Endodermal cell (in vitro differentiated cells): Measurements from ENCODE around the gene PTHLH. TPM values are rescaled to one million over a fixed set of nuclear protein-coding genes. Genes with fewer than 3 reads are reported as not detected.

Experiments used
- DNase-seq: peaks from one replicate; pipeline ENCODE4 v3.0.0-alpha.2; 2017
- H3K27ac ChIP-seq: 2 replicates; pipeline ENCODE4 v1.5.1; 2013; ENCODE audit warnings: mild to moderate bottlenecking, low read depth, low read length, moderate library complexity
- H3K27me3 ChIP-seq: 2 replicates; pipeline ENCODE4 v1.6.1; 2013; ENCODE audit warnings: mild to moderate bottlenecking, low read length, moderate library complexity; ENCODE audit not compliant: insufficient read depth, control insufficient read depth, poor library complexity, severe bottlenecking
- H3K36me3 ChIP-seq: 2 replicates; pipeline ENCODE4 v1.7.0; 2013; ENCODE audit warnings: mild to moderate bottlenecking, low read length, moderate library complexity; ENCODE audit not compliant: control insufficient read depth, insufficient read depth
- H3K4me1 ChIP-seq: one replicate; pipeline ENCODE4 v1.7.0; 2013; ENCODE audit warnings: low read length; ENCODE audit not compliant: control insufficient read depth, insufficient read depth
- H3K4me3 ChIP-seq: 2 replicates; pipeline ENCODE4 v1.5.1; 2013; ENCODE audit warnings: mild to moderate bottlenecking, low read length, moderate library complexity
- H3K9ac ChIP-seq: 2 replicates; pipeline ENCODE4 v1.6.1; 2013; ENCODE audit warnings: mild to moderate bottlenecking, low read length, moderate library complexity; ENCODE audit not compliant: poor library complexity, severe bottlenecking; ENCODE audit errors: extremely low read depth
- H3K9me3 ChIP-seq: 2 replicates; pipeline ENCODE4 v1.6.1; 2013; ENCODE audit warnings: mild to moderate bottlenecking, low read length, moderate library complexity; ENCODE audit not compliant: control insufficient read depth
- H3K27ac Mint-ChIP-seq: 2 replicates; pipeline ENCODE4 v1.8.0; 2020; ENCODE audit warnings: mixed read lengths
- H3K27me3 Mint-ChIP-seq: 2 replicates; pipeline ENCODE4 v1.8.0; 2021; ENCODE audit warnings: mild to moderate bottlenecking, mixed read lengths; ENCODE audit not compliant: insufficient read depth
- H3K36me3 Mint-ChIP-seq: 2 replicates; pipeline ENCODE4 v1.8.0; 2020; ENCODE audit warnings: low read depth, mixed read lengths
- H3K4me1 Mint-ChIP-seq: 2 replicates; pipeline ENCODE4 v1.8.0; 2020; ENCODE audit warnings: mixed read lengths
- H3K4me3 Mint-ChIP-seq: 2 replicates; pipeline ENCODE4 v1.8.0; 2020; ENCODE audit warnings: mild to moderate bottlenecking, moderate library complexity, mixed read lengths
- H3K9me3 Mint-ChIP-seq: 2 replicates; pipeline ENCODE4 v1.8.0; 2020; ENCODE audit warnings: mild to moderate bottlenecking, mixed read lengths
- WGBS, 2 experiments: methylation state at CpG; one replicate each; pipeline versions ENCODE4 v1.1.5 to v1.1.7; 2013; ENCODE audit warnings: missing lambda C conversion rate in 2 of 2, mixed read lengths in 1 of 2; ENCODE audit not compliant: insufficient coverage in 1 of 2, insufficient read length in 1 of 2; 5-methylcytosine and 5-hydroxymethylcytosine counted together
- total RNA-seq, 2 donors: library from RNA; stranded (reverse); fragmentation: NEBNext Ultra II Directional in 1 of 2; extraction: Animal tissue kit (Norgen Biotek cat#: 25700) in 1 of 2; gene quantifications; 2 replicates in 1 of 2; 3 replicates in 1 of 2; pipeline ENCODE4 v1.2.1, GENCODE V29; 2021
- TF ChIP-seq, protein P1 (sequence below): fragments of 200-600 bp; sonication (generic); conservative IDR thresholded peaks from 2 replicates; pipeline ENCODE4 v1.5.0; 2021; ENCODE audit warnings: antibody characterized with exemption, mild to moderate bottlenecking

Gene PTHLH
- total RNA-seq, 2 donors from 2014 or later, result not detected

DNA sequence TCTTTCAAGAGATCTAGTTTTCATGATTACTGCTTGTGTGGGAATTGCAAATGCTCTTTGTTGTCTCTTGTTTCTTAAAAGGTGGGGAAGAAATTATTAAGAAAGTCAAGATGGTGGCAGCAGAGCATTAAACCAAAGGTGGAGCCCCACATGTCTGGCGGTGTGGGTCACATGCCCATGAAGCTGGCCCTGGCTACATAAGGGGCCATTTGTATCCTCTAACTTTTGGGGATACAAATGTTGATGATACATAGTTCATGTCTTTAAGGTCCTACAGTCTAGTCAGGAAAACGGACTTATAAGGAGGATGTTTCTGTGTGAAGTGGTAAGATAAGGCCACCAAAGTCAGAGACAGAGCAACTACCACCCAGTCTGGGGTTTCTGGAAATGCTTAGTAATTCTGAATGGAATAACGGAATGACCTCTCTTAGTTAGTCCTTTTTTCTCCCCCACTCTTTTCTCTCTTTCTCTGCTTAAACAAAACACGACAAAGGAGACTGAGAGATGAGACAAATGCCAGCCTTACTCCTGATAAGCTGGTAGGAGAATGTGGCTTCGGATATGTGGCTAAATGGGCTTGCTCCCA, 39.9 kb upstream of the PTHLH start:
- no peaks in the 10 kb centered on the region for H3K4me1 Mint-ChIP-seq
- no peak overlapping the region for H3K27ac ChIP-seq
- TF ChIP-seq, protein P1, sequence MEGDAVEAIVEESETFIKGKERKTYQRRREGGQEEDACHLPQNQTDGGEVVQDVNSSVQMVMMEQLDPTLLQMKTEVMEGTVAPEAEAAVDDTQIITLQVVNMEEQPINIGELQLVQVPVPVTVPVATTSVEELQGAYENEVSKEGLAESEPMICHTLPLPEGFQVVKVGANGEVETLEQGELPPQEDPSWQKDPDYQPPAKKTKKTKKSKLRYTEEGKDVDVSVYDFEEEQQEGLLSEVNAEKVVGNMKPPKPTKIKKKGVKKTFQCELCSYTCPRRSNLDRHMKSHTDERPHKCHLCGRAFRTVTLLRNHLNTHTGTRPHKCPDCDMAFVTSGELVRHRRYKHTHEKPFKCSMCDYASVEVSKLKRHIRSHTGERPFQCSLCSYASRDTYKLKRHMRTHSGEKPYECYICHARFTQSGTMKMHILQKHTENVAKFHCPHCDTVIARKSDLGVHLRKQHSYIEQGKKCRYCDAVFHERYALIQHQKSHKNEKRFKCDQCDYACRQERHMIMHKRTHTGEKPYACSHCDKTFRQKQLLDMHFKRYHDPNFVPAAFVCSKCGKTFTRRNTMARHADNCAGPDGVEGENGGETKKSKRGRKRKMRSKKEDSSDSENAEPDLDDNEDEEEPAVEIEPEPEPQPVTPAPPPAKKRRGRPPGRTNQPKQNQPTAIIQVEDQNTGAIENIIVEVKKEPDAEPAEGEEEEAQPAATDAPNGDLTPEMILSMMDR, result no peak
- H3K4me1 ChIP-seq, result no peaks in the 10 kb centered on the region
- no peak for DNase-seq
- no peaks in the 10 kb centered on the region for H3K36me3 Mint-ChIP-seq
- H3K4me3 Mint-ChIP-seq, result no peak overlapping the region
- no peak overlapping the region for H3K4me3 ChIP-seq
- 90 to 92% methylated on average over 2 to 5 of the region's 5 CpGs for WGBS, 2 experiments
- H3K36me3 ChIP-seq, result no peaks in the 10 kb centered on the region
- no peaks in the 10 kb centered on the region for H3K27me3 ChIP-seq
- H3K9me3 ChIP-seq, result no peaks in the 10 kb centered on the region
- H3K9ac ChIP-seq, result no peak overlapping the region
- H3K9me3 Mint-ChIP-seq, result no peaks in the 10 kb centered on the region
- H3K27me3 Mint-ChIP-seq, result no peaks in the 10 kb centered on the region
- H3K27ac Mint-ChIP-seq, result no peak overlapping the region

- peaks cover 4% of the 10 kb centered on the region for H3K9me3 Mint-ChIP-seq
Measured at GRCh38 chr12:28010036-28010435, 37.5 kb upstream of the PTHLH start.

GRCh38 chr12:27999970-28000369, 27.4 kb upstream of the PTHLH start:
- Histone ChIP-seq H3K9ac (no peak overlapping the region), H3K4me1 (no peaks in the 10 kb centered on the region), H3K9me3 (no peaks in the 10 kb centered on the region), H3K36me3 (no peaks in the 10 kb centered on the region), H3K27me3 (no peaks in the 10 kb centered on the region), H3K4me3 (no peak overlapping the region), H3K27ac (no peak overlapping the region)
- Mint-ChIP-seq H3K27me3 (no peaks in the 10 kb centered on the region), H3K4me3 (no peak overlapping the region), H3K36me3 (no peaks in the 10 kb centered on the region), H3K4me1 (peaks cover 2% of the 10 kb centered on the region), H3K9me3 (peaks cover 4% of the 10 kb centered on the region), H3K27ac (no peak overlapping the region)
- WGBS, 2 experiments, result 91 to 96% methylated on average over 4 of the region's 4 CpGs
- TF ChIP-seq, protein P1, result no peak
- DNase-seq, result no peak

More at GRCh38 chr12:28010036-28010435, 37.5 kb upstream of the PTHLH start:
- no peaks in the 10 kb centered on the region for H3K36me3 Mint-ChIP-seq
- H3K9me3 ChIP-seq, result no peaks in the 10 kb centered on the region
- TF ChIP-seq, protein P1, result no peak
- no peak overlapping the region for H3K4me3 ChIP-seq
- no peaks in the 10 kb centered on the region for H3K4me1 Mint-ChIP-seq
- WGBS, 2 experiments, result 83 to 90% methylated on average over 1 to 2 of the region's 2 CpGs
- no peaks in the 10 kb centered on the region for H3K4me1 ChIP-seq
- no peak overlapping the region for H3K9ac ChIP-seq
- H3K27ac Mint-ChIP-seq, result no peak overlapping the region
- no peak overlapping the region for H3K27ac ChIP-seq
- H3K4me3 Mint-ChIP-seq, result no peak overlapping the region
- H3K27me3 ChIP-seq, result no peaks in the 10 kb centered on the region
- no peaks in the 10 kb centered on the region for H3K36me3 ChIP-seq
- DNase-seq, result no peak
- no peaks in the 10 kb centered on the region for H3K27me3 Mint-ChIP-seq
